Neural progenitor cell (in vitro differentiated cells): ENCODE measurements around the gene THUMPD3. TPM values are rescaled to one million over a fixed set of nuclear protein-coding genes. Genes with fewer than 3 reads are reported as not detected.

ENCODE experiments used
- DNase-seq: peaks from one replicate; pipeline ENCODE4 v3.0.0-alpha.2; 2016; ENCODE audit warnings: low spot score
- H2AFZ ChIP-seq: fragments of 200-600 bp; sonication (generic); replicated peaks from 2 replicates; pipeline ENCODE4 v1.6.1; 2016; ENCODE audit warnings: antibody characterized with exemption
- H3F3A ChIP-seq: fragments of 200-600 bp; sonication (generic); 2 replicates; pipeline ENCODE4 v1.6.1; 2016; ENCODE audit warnings: antibody characterized with exemption, low read depth
- H3K27ac ChIP-seq: fragments of 200-600 bp; sonication (generic); 2 replicates; pipeline ENCODE4 v1.5.1; 2016; ENCODE audit warnings: mild to moderate bottlenecking
- H3K27me3 ChIP-seq: fragments of 200-600 bp; sonication (generic); 2 replicates; pipeline ENCODE4 v1.6.1; 2016; ENCODE audit warnings: mild to moderate bottlenecking, moderate library complexity
- H3K36me3 ChIP-seq: fragments of 200-600 bp; sonication (generic); 2 replicates; pipeline ENCODE4 v1.5.1; 2016
- H3K4me1 ChIP-seq: fragments of 200-600 bp; sonication (generic); 2 replicates; pipeline ENCODE4 v1.6.1; 2016; ENCODE audit warnings: mixed run types
- H3K4me2 ChIP-seq: fragments of 200-600 bp; sonication (generic); 2 replicates; pipeline ENCODE4 v1.6.1; 2016
- H3K4me3 ChIP-seq: fragments of 200-600 bp; sonication (generic); 2 replicates; pipeline ENCODE4 v1.5.1; 2016
- H3K79me2 ChIP-seq: fragments of 200-600 bp; sonication (generic); 2 replicates; pipeline ENCODE4 v1.6.1; 2016; ENCODE audit warnings: low read depth
- H3K9ac ChIP-seq: fragments of 200-600 bp; sonication (generic); 2 replicates; pipeline ENCODE4 v1.6.1; 2016
- H3K9me3 ChIP-seq: fragments of 200-600 bp; sonication (generic); 2 replicates; pipeline ENCODE4 v1.5.1; 2016; ENCODE audit warnings: low read depth
- H4K20me1 ChIP-seq: fragments of 200-600 bp; sonication (generic); 2 replicates; pipeline ENCODE4 v1.6.1; 2016; ENCODE audit warnings: low read depth
- H3K27ac Mint-ChIP-seq: 3 replicates; pipeline ENCODE4 v1.8.0; 2021; ENCODE audit warnings: mixed read lengths
- H3K27me3 Mint-ChIP-seq: 2 replicates; pipeline ENCODE4 v1.8.0; 2022; ENCODE audit warnings: low read depth, mild to moderate bottlenecking, inconsistent platforms, moderate library complexity, mixed read lengths; ENCODE audit not compliant: insufficient read depth
- H3K36me3 Mint-ChIP-seq: 3 replicates; pipeline ENCODE4 v1.8.0; 2021; ENCODE audit warnings: mixed read lengths
- H3K4me1 Mint-ChIP-seq: 3 replicates; pipeline ENCODE4 v1.8.0; 2021; ENCODE audit warnings: mixed read lengths
- H3K4me3 Mint-ChIP-seq: 3 replicates; pipeline ENCODE4 v1.8.0; 2021; ENCODE audit warnings: mild to moderate bottlenecking, moderate library complexity, mixed read lengths
- H3K9me3 Mint-ChIP-seq: 3 replicates; pipeline ENCODE4 v1.8.0; 2020; ENCODE audit warnings: mixed read lengths
- CTCF ChIP-seq: fragments of 200-600 bp; sonication (generic); IDR thresholded peaks from 2 replicates; pipeline ENCODE4 v1.5.1; 2017; ENCODE audit warnings: antibody characterized with exemption, mild to moderate bottlenecking
- EZH2 ChIP-seq: fragments of 200-600 bp; sonication (generic); IDR thresholded peaks from 2 replicates; pipeline ENCODE4 v1.6.1; 2017; ENCODE audit warnings: antibody characterized with exemption, mild to moderate bottlenecking, moderate library complexity
- EZH2phosphoT487 ChIP-seq: fragments of 200-600 bp; sonication (generic); IDR thresholded peaks from 2 replicates; pipeline ENCODE4 v1.6.1; 2017; ENCODE audit warnings: antibody characterized with exemption
- total RNA-seq: library from RNA; depleted of rRNA; stranded (reverse); fragments of >200 nt; gene quantifications from 2 replicates; pipeline ENCODE4 v1.2.3, GENCODE V29; 2015; ENCODE audit warnings: low replicate concordance

Gene THUMPD3
- total RNA-seq, 1 donor from 2014 or later: 23.9 TPM

DNA sequence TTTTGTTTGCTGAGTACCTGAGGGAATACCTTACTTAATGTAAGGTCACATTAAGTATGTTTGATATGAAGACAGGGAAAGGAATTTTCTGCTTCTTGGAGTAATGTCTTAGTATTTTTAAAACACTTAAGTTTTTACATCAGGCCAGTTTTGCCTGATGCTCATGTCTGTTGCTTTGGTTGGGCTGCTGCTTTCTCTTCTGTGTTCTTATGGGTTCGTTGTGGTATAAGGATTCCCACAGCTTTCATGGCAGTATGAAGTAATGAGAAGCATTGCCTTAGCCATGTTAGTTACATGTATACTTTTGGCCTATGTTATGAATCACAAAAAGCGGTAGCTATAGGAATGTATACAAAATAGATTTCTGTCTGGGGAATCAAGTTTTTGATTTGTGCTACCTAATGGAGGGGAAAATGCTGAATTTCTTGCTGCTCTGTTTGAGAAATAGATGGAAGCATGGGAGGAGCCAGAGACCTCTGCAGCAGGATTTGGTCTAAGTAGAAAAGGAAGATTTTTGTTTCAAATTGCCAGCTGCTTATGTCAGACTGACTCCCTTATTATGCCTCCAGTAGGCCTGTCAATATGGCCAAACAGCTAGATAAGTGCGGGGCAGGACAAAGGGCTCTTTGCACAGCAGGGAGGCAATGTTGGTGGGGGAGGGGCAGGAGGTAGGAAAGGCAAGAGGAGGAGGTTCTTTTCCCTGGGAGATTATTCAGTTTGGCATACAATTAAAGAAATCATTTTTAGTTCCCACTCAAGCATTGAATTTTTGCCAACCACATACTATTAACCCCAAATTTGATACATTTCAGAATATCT, 39.8 kb downstream of the THUMPD3 start:
- H3K4me1 Mint-ChIP-seq: peaks cover 51% of the 10 kb centered on the region
- Histone ChIP-seq H3K4me3 (peak overlapping the region; percentile 94), H3K79me2 (peaks cover 100% of the 10 kb centered on the region), H3K9ac (peak overlapping the region; percentile 33), H4K20me1 (peaks cover 91% of the 10 kb centered on the region), H2AFZ (no peak overlapping the region), H3K27me3 (no peaks in the 10 kb centered on the region), H3K36me3 (no peaks in the 10 kb centered on the region), H3F3A (peaks cover 74% of the 10 kb centered on the region), H3K9me3 (no peaks in the 10 kb centered on the region), H3K4me1 (peaks cover 55% of the 10 kb centered on the region), H3K27ac (peak overlapping the region; percentile 96), H3K4me2 (peak overlapping the region; percentile 99)
- peak overlapping the region; percentile 79 for H3K4me3 Mint-ChIP-seq
- peak overlapping the region; percentile 67 for H3K27ac Mint-ChIP-seq
- DNase-seq: peak; percentile 87
- TF ChIP-seq EZH2: no peak
- no peak for TF ChIP-seq EZH2phosphoT487
- TF ChIP-seq CTCF: no peak
- peaks cover 4% of the 10 kb centered on the region for H3K27me3 Mint-ChIP-seq
- H3K36me3 Mint-ChIP-seq: peaks cover 12% of the 10 kb centered on the region
- H3K9me3 Mint-ChIP-seq: peaks cover 8% of the 10 kb centered on the region

DNA sequence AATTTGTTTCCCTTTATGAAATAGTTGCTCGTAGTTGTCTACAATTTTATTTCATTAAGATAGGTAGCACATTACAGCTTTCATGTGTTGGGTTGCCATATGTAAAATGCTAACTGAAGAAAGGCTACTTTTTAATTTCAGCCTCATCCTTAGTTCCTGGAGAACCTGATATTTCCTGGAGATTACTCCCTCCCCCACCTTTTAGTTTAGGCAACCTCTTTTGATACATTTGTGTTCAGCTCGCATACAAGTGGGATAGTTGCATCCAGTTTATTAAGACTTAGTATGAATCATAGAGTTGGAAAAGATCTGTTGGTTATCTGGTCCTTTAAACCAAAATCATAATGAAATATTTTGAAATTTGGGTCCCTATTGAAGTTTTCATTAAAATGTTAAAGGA, 40.6 kb downstream of the THUMPD3 start:
- Histone ChIP-seq H3K9me3 (no peaks in the 10 kb centered on the region), H3K27me3 (no peaks in the 10 kb centered on the region), H3K4me3 (peak overlapping the region; percentile 94), H3K4me1 (peaks cover 55% of the 10 kb centered on the region), H3K27ac (peak overlapping the region; percentile 96), H4K20me1 (peaks cover 89% of the 10 kb centered on the region), H3K9ac (no peak overlapping the region), H3K4me2 (peak overlapping the region; percentile 99), H3F3A (peaks cover 66% of the 10 kb centered on the region), H3K79me2 (peaks cover 100% of the 10 kb centered on the region), H3K36me3 (peaks cover 3% of the 10 kb centered on the region), H2AFZ (no peak overlapping the region)
- peaks cover 14% of the 10 kb centered on the region for H3K9me3 Mint-ChIP-seq
- H3K4me1 Mint-ChIP-seq: peaks cover 51% of the 10 kb centered on the region
- TF ChIP-seq CTCF (no peak), EZH2phosphoT487 (no peak), EZH2 (no peak)
- H3K4me3 Mint-ChIP-seq: peak overlapping the region; percentile 10
- no peak for DNase-seq
- H3K36me3 Mint-ChIP-seq: peaks cover 15% of the 10 kb centered on the region
- H3K27ac Mint-ChIP-seq: no peak overlapping the region
- peaks cover 2% of the 10 kb centered on the region for H3K27me3 Mint-ChIP-seq

GRCh38 chr3:9404680-9405079, 41.8 kb downstream of the THUMPD3 start:
- Histone ChIP-seq H3K4me1 (peaks cover 55% of the 10 kb centered on the region), H3K9me3 (no peaks in the 10 kb centered on the region), H3K79me2 (peaks cover 100% of the 10 kb centered on the region), H3F3A (peaks cover 61% of the 10 kb centered on the region), H3K27me3 (no peaks in the 10 kb centered on the region), H3K4me2 (peak overlapping the region; percentile 99), H3K27ac (peak overlapping the region; percentile 96), H2AFZ (no peak overlapping the region), H3K4me3 (peak overlapping the region; percentile 94), H4K20me1 (peaks cover 87% of the 10 kb centered on the region), H3K9ac (no peak overlapping the region), H3K36me3 (peaks cover 14% of the 10 kb centered on the region)
- peaks cover 49% of the 10 kb centered on the region for H3K4me1 Mint-ChIP-seq
- peak overlapping the region; percentile 57 for H3K27ac Mint-ChIP-seq
- TF ChIP-seq EZH2phosphoT487: no peak
- TF ChIP-seq EZH2: no peak
- peak; percentile 20 for TF ChIP-seq CTCF
- H3K4me3 Mint-ChIP-seq: no peak overlapping the region
- peaks cover 2% of the 10 kb centered on the region for H3K27me3 Mint-ChIP-seq
- H3K9me3 Mint-ChIP-seq: peaks cover 24% of the 10 kb centered on the region
- peaks cover 24% of the 10 kb centered on the region for H3K36me3 Mint-ChIP-seq
- peak; percentile 32 for DNase-seq
